Measurements from ENCODE around the gene GSN.
"Not testable (repeated sequence)": the region's sequence is repeated elsewhere in the genome, so short reads cannot be mapped to it uniquely, and the experiment has no call there.

GSN gene

GRCh38 chr9:121286973-121287741 lies 19.2 kb downstream of the GSN start:
- peaks cover 0 to 8% (median 5%) of the 10 kb centered on the region in 3 donors for H3K36me3 ChIP-seq
- no peaks in the 10 kb centered on the region for H3K9me3 ChIP-seq
- TF ChIP-seq, protein P1, sequence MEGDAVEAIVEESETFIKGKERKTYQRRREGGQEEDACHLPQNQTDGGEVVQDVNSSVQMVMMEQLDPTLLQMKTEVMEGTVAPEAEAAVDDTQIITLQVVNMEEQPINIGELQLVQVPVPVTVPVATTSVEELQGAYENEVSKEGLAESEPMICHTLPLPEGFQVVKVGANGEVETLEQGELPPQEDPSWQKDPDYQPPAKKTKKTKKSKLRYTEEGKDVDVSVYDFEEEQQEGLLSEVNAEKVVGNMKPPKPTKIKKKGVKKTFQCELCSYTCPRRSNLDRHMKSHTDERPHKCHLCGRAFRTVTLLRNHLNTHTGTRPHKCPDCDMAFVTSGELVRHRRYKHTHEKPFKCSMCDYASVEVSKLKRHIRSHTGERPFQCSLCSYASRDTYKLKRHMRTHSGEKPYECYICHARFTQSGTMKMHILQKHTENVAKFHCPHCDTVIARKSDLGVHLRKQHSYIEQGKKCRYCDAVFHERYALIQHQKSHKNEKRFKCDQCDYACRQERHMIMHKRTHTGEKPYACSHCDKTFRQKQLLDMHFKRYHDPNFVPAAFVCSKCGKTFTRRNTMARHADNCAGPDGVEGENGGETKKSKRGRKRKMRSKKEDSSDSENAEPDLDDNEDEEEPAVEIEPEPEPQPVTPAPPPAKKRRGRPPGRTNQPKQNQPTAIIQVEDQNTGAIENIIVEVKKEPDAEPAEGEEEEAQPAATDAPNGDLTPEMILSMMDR (IDR thresholded peaks at IDR 0.05), result no peak
- no peaks in the 10 kb centered on the region for H3K27me3 ChIP-seq
- H3K27ac ChIP-seq, result peak overlapping the region; percentile 92 to 95
- H3K4me1 ChIP-seq, result peaks cover 17 to 100% (median 89%) of the 10 kb centered on the region in 4 donors
- DNase-seq, result peak; percentile 94 to 95
- intact Hi-C loops (cut with DNase I; ENCODE audit: low total_unique reads), result no loop called here
- H3K4me3 ChIP-seq, result peak overlapping the region; percentile 17 to 21

DNA sequence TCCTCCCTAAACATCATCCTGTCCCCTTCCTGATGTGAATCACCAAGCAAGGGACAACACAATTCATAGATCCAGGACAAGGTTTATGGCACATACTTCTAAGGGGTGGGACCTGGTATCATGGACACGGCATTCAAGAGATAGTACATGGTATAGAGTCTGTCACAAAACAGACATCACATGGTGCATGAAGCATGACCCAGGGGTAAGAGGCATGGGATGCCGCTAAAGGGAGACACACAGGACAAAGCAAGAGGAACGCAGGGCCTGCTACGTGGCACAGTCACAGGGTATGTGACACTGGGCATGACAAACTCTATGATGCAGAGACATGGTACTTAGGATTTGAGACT lies 20.7 kb downstream of the GSN start:
- no peak for DNase-seq
- Histone ChIP-seq H3K27ac (peak overlapping the region; percentile 92 to 95), H3K36me3 (peaks cover 0 to 12% (median 8%) of the 10 kb centered on the region in 3 donors), H3K27me3 (no peaks in the 10 kb centered on the region), H3K4me1 (peaks cover 17 to 100% (median 84%) of the 10 kb centered on the region in 4 donors), H3K9me3 (no peaks in the 10 kb centered on the region), H3K4me3 (peak overlapping the region in 1 of 2 donors; percentile 23)
- intact Hi-C loops (cut with DNase I; ENCODE audit: low total_unique reads), result no loop called here
- TF ChIP-seq, protein P1 (IDR thresholded peaks at IDR 0.05), result no peak

DNA sequence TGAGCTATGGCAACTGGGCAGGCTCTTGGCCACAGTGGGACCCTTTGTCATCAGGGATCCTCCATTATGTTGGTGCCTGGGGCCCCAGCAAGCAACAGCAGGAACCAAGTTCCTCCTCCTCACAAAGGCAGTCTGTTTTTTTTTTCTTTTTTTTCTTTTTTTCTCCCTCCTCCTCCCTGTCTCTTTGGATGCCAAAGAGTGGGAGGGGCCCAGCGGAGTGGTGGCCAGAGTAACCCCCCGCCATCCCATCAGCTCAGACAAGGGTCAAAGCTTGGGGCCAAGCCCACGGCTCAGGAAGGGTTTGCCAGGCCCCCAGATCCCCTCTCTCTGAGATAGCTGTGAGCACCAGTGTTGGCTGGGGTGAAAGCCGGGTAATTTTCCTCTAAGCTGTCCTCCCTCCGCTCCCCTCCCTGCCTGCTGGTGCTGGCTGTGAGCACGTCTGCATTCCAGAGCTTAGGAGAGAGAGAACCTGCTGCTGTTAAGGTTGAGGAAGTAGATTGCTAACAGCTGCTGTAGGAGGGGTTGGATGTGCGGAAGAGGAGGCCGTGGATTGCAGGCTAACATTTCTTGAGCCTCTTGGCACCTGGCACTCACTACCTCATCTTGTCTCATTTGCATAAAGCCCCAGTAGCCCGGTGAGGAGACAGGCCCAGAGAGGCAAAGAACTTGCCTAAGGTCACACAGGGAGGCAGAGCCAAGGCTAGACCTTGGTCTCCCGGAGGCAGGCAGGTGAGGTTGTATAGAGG lies 21.2 kb downstream of the GSN start:
- TF ChIP-seq, protein P1 (IDR thresholded peaks at IDR 0.05), result no peak
- H3K36me3 ChIP-seq, result peaks cover 0 to 12% (median 8%) of the 10 kb centered on the region in 3 donors
- DNase-seq, result peak in 1 of 2 donors; percentile 88
- peak overlapping the region; percentile 11 to 23 for H3K4me3 ChIP-seq
- no peaks in the 10 kb centered on the region for H3K27me3 ChIP-seq
- H3K9me3 ChIP-seq, result no peaks in the 10 kb centered on the region
- peaks cover 17 to 100% (median 84%) of the 10 kb centered on the region in 4 donors for H3K4me1 ChIP-seq
- intact Hi-C loops (cut with DNase I; ENCODE audit: low total_unique reads), result no loop called here
- peak overlapping the region; percentile 92 to 95 for H3K27ac ChIP-seq

GRCh38 chr9:121289772-121290370 lies 21.9 kb downstream of the GSN start:
- peak in 1 of 2 donors; percentile 75 for DNase-seq
- TF ChIP-seq, protein P1 (IDR thresholded peaks at IDR 0.05), result no peak
- no peaks in the 10 kb centered on the region for H3K9me3 ChIP-seq
- H3K27ac ChIP-seq, result peak overlapping the region; percentile 92 to 95
- H3K4me3 ChIP-seq, result peak overlapping the region; percentile 11 to 23
- no peaks in the 10 kb centered on the region for H3K27me3 ChIP-seq
- peaks cover 11 to 100% (median 84%) of the 10 kb centered on the region in 4 donors for H3K4me1 ChIP-seq
- intact Hi-C loops (cut with DNase I; ENCODE audit: low total_unique reads), result no loop called here
- H3K36me3 ChIP-seq, result peaks cover 0 to 8% (median 8%) of the 10 kb centered on the region in 3 donors

DNA sequence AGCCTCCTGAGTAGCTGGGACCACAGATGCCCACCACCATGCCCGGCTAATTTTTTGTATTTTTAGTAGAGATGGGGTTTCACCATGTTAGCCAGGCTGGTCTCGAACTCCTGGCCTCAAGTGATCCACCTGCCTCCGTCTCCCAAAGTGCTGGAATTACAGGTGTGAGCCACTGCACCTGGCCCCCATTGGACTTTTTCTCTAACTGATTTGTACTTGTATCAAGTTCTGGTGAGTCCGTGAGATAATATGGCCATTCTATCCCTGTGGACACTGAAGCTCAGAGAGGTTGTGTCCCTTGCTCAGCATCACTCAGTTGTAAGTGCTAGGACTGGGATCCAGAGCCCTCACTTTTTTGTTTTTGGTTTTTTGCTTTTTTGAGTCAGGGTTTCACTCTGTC lies 23.6 kb downstream of the GSN start:
- H3K27me3 ChIP-seq; DNase-seq; H3K36me3 ChIP-seq; intact Hi-C loops (cut with DNase I; ENCODE audit: low total_unique reads); H3K4me3 ChIP-seq; H3K9me3 ChIP-seq: not testable (repeated sequence)
- Histone ChIP-seq H3K27ac (peak overlapping the region; percentile 92 to 95), H3K4me1 (peaks cover 18 to 100% (median 83%) of the 10 kb centered on the region in 4 donors)
